NCI-H524 treated with DMSO at 0.1 percent for 48 hours (cell line): ENCODE results near the gene ZCCHC18.
A peak's percentile ranks its signal among the peaks of the same experiment; 100 is the strongest.
"Not testable (repeated sequence)": the region's sequence is repeated elsewhere in the genome, so short reads cannot be mapped to it uniquely, and the experiment has no call there.

Experiments
- DNase-seq: peaks from one replicate; lab custom pipeline; 2025; lab: John Stamatoyannopoulos, UW

ZCCHC18 gene

DNA sequence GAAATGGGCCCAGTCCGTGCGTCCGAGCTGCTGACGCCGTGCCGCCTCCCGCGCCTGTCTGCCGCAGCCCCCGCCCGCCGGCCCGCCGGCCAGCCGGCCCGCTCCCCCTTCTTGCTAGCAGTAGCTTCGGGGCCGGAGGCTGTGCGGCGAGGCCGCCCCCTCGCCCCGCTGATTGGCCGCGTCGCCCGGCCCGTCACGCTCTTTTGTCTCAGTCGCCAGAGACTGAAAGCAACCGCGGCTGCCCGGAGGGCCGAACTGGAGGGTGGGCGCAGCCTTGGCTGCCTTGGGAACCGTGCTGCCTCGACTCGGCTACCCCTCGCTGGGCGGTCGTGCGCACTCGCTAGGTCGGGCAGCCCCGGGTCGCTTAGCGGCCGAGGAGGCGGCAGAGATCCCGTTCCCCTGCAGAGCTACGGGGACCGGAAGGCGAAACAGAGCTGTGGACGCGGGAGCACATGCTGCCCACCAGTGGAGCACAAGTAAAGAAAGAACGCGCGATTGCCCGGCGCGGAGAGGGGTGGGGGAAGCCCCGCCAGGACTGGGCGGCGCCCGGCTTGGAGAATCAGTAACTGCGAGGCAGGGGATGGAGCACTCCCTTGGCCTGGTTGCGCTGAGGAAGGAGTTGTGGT, at the start of gene ZCCHC18:
Gene ZCCHC18 (plus strand): TSS at position 198 of the 626 bp plus-strand sequence. CDS start 1,589 bp downstream, outside the sequence.
- peak; percentile 29 for DNase-seq

DNA sequence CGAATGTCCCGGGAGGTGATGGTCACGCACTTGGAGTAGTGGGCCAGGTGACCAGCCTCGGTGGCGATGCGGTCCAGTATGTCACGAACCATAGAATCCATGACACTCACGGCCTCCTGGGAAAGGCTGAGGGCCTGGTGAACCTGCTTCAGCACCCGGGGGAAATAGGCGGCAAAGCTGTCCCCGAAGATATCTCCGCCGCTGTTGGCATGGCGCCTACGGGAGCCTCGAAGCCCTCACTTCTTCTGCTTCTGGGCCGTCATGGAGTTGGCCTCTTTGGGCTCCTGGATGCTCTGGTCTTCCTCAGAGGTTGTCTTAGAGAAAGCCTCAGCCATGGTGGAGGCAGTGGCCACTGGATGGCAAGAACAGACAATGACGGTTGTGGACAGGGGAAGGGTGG, 49.7 kb upstream of the ZCCHC18 start:
- not testable (repeated sequence) for DNase-seq

DNA sequence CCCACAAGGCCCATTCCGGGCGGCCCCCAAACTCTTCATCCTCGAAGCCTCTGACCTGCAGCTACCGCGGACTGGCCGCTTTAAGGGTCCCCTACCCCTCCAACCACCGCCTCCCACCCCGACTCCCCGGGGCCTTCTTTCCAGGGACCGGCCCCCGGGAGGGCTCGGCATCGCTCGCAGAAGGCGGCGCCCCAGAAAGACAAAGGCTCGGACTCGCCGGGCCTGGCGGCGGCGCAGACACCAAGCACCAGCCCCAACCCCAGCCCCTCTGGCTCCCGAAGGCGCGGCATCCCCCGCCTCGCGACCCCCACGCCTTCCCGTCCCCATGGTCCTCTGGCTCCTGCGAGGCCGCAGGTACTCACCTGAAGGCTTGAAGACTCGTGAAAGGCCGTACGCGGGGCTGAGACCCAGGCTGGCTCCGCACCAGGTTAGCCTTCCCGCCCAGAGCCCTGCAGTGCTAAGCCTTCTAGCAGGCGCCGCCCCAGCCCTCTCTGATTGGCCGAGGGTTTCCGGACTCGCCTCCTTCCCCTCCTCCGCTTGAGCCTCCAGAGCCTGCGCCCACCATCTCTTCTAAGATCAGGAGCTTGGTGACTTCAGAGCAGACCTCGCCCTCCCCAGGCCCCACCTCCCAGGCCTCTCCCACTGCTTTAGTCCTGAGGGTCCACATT, 36.4 kb upstream of the ZCCHC18 start, which contains the start of gene TMSB15C:
Gene TMSB15C (minus strand): TSS at position 459 of the 668 bp plus-strand sequence.
- not testable (repeated sequence) for DNase-seq

DNA sequence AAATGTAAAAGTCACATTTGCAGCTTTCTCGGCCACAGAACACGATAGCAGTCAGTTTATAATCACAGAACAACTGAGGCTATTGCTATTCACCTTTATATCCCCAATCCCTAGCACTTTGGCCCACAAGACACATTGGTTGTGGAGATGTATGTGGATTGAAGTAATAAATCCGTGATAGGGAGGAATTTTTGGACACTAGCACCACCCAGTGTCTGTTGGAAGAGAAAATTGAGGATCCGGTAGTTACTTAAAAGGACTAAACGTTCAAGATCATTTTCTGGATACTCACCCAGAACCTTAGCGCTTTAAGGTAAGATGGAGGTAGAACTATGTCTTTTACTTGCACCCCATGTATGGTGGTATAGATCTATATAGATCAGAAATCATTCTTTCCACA, 34.5 kb upstream of the ZCCHC18 start:
- DNase-seq, result not testable (repeated sequence)

DNA sequence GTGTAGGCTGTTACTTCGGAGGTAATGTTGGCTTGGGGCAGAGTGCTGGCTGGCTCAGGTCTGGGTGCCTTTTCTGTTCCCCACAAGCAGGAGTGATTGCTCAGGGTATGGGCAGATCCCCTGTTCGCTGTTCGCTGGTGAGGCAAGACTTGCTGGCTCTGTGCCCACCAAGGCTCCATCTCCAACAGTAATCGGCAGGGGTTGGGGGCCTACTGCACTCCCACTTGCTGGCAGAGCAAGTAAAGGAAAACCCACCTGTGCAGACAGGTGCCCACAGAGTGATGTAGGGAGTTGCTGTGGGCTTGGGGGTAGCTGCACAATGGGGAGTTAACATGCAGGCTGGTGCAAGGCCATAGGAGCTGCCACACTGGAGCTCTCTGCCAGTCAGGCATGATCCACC, 28.3 kb upstream of the ZCCHC18 start:
- no peak for DNase-seq

DNA sequence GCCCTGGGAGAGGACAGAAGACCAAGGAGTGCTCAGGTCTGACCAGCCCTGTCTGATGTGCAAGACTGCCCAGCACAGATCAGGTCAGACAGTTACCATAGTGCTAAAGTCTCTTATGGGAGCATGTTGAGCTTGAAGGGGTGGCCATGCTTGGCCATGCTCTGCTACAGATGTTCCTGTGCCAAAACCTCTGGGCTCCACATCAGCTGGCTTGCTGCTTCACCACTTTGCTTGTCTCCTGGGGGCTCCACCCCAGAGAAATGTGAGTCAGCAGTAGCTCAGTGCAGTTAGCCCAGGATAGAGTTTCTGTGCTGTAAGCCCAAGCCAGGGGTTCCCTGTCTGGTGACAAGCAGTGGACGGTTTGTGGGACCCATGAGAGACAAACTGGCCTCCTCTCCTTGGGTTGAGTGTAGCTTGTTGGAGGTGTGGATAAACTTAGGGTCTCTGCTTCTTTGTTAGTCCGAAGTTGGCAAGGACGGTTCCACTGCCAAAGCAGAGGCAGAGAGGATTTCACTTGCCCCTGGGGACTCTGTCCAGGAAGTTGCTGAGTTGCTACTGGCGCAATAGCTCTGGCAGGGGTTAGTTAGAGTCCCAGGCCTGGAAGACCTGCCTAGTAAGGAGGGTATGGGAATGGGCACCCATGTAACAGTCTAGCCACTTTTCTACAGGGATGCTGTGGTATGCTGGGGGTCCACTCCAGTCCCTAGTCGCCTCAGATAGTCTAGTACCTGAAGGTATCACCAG, 27.6 kb upstream of the ZCCHC18 start:
- DNase-seq, result no peak

DNA sequence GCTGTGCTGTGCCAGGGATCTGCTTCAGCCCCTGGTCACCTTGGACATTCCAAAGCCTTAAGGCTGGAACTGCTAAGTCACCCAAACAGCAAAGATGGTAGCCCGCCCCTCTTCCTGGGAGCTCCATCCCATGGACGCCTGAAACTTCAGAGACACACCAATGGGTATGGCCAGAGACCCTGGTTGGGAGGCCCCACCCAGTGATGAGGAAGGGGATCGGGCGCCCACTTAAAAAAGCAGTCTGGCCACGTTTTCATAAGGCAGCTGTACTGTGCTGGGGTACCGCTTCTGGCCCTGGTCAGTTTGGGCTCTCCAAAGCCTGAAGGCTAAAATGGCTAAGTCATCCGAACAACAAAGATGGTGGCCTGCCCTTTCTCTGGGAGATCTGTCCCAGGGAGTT, 26.8 kb upstream of the ZCCHC18 start:
- DNase-seq, result no peak

DNA sequence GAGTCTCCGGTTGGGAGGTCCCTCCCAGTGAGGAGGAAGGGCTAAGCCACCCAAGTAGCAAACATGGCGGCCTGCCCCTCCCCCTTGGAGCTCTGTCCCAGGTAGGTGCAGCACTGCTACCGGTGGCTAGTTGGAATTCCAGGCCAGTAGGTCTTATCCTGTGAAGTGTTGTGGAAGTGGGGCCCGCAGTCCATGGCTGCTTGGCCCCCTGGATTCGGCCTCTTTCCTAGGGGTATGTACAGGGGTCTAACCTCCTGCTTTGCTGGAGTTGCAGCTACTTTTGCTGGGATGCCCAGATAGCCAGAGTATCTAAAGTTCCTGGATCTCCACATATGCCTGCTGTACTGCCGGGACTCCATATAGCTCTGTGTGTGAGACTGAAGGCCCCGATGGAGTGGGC, 26.4 kb upstream of the ZCCHC18 start:
- no peak for DNase-seq

DNA sequence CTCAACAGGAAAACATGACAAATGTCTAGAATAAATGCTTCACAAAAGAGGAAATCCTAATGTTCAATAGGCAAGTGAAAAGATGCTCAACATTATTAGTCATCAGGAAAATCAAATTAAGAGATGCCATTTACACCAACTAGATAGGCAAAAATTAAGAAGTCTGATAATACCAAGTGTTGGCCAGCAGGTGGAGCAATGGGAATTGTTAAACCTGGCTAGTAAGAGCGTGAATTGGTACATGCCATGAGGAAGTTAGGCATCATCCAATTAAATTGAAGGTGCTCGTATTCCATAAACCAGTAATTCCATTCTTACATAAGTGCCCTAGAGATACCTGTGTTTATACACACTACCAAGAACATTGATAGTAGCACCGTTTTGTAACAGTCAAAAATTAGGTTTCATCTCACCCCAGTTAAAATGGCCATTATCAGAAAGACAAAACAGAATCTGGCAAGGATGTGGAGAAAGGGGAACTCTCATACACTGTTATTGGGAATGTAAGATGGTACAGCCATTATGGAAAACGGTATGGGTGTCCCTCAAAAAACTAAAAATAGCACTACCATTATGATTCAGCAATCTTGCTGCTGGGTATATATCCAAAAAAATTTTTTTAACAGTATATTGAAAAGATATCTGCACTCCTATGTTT, 14.0 kb upstream of the ZCCHC18 start:
- peak; percentile 43 for DNase-seq

DNA sequence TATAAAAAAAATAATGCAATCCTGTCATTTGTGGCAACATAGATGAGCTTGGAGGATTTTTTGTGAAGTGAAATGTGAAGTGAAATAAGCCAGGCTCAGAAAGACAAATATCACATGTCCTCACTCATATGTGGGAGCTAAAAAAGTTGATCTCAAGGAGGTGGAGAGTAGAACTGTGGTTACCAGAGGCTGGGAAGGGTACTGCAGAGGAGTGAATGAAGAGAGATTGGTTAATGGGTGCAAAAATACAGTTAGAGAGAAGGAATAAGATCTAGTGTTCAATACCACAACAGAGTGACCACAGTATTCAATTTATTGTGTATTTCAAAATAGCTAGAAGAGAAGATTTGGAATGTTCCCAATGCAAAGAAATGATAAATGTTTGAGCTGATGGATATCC, 13.4 kb upstream of the ZCCHC18 start:
- no peak for DNase-seq

DNA sequence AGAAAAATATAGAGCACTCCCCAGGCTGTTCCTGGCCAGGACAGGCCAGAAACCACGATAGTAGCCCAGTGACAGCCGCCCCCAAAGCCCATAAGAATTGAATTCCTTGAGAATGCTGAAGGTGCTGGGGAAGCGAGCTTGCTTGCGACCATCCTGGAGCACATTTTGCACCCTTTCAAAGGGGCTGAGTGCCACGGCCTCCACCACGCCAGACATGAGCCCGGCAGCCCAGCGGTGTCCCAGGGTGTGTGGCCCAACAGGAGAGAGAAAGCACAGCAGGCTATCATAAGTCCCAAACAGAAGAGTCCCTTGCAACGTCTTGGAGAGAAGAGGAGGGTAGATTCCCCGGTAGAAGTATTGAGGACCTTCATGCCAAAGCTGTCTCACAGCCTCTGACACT, 7.6 kb upstream of the ZCCHC18 start:
- DNase-seq, result no peak

DNA sequence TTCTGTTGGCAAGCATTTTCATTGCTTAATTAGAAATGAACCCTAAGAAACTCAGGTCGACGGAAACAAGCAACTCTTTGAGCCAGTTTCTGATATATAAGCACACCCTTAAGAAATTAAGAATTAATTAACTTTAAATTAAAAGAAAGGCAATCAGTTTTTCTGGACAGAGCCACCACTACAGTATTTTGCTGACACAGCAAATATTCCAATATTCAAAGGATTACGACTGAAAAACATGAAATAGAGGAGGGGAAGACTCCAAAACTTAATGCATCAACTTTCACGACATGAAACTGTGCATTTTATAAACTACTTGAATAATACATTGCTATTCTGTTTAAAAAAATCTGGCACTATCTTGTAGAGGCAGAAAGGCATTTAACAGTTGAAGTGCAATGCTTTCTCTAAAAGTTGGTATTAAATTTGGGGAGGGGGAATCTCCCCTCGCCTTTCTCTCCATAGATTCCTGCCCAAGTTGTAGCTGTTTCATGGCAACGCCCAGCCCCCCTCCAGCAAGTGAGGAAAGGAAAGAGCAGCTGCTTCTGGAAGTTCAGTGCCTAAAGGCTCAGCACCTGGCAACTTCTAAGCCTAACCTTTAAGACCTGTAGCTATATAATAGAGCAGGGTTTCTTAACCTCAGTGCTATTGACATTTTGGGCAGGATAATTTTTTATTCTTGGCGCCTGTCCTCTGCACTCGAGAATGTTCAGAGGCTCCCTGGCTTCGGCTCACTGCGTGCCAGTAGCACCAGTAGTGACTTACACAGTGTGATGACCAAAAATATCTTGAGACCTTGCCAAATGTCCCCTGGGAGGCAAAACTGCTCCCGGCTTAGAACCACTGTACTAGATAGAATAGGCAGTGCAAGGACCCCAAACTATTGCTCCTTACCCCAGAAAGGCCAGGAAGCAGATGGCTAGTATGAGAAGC, 6.7 kb upstream of the ZCCHC18 start:
- DNase-seq, result no peak

DNA sequence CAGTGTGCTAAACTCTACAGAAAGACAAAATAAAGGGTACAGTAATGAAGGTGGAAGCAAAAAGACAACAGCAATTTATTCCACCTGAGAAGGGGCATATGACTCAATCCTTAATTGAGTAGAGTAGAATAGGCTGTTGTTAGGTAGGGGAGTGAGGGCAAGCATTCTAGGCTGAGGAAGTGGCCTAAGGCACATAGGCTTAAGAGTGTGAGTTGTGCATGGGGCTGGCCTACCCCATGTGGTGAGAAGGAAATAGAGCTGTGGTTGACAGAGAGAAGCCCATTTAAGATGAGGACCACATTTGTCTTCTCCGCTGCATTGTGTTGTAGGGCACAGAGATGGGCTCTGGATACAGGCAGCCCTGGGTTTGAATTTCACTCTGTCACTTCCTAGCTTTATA, 3.4 kb upstream of the ZCCHC18 start:
- DNase-seq, result no peak

DNA sequence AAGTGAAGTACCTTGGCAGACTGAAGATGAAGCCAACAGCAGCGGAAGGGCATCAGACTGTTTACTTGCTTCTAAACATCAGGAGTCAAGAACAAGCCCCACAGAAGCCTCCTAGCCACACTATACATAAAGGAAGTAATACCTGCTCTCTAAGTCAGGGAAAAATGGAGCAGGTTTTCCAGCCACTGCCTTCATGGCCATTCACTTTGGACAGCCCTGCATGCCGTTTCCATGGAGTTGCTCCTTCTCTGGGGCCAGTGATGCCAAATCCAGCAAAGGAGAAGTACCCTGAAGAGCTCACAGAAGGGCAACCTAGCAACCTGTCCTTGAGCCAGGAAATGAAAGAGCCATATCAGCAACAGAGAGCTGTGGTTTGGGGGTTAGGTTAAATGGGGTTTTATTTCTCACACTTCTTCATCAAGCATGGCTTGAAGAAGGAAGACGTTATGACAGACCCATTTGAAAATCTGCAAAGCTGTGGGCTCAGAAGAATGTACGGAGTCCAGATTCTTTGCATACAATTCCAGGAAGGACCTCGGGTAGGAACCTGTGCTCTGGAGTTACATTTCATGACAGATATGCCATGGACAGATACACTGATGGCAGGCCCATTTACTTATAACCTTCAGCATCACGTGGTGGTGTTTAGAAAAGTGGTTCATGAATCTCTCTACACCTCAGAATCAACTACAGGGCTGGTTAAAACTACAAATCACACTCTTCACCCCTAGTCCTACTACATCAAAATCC, 1.7 kb upstream of the ZCCHC18 start:
- DNase-seq, result not testable (repeated sequence)

DNA sequence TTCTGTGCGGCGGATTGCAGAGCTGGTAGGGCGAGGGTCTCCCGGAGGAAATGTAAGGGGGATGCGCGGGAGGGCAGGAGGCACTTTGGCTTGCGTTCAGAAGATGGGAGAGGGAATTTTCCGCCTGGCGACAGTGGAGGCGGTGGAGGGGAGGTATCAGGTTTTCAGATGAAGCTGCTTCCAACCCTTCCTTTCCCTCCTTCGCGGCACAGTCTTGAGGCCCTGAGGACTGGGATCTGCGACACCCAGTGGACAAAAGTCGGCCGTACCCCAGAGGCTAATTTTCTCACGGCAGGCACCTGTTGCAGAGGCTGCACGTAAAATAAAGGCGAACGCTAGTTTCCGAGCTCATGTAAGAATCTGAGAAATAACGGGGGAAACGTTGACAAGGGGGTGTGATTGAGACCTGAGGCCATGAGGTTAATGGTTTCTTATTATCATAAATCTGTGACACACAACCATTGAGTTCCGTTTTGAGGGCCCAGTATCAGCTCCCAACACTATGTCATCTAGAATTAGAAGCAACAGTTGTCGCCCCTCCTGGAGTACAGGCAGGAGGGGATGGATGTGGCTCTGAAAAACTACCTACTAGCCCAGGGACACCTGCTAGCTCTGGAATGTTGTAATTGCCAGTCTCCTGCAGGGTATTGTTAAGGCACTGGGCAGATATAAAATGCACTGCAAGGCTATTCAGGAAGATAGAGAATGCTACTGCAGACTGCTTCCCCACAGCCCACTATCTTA, 1.1 kb downstream of the ZCCHC18 start:
- peak; percentile 66 for DNase-seq

DNA sequence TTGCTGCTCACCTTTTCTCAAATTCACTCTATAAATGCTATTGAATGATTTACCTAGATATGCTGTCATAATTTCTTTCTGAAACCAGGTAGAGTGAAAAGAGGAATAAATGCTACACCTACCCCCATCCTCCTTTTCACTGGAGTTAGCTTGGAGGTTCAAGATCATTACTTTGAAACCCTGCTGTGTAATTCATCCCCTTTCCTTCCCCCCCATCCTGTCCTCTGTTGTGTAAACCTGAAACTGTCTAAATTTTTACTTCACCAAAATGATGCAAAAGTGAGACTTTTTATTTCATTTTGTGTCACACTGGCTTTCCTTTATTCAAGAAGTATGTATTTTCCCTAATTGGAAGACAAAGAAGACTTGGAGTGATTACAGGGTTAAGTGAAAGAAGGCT, 5.4 kb downstream of the ZCCHC18 start:
- DNase-seq, result no peak

DNA sequence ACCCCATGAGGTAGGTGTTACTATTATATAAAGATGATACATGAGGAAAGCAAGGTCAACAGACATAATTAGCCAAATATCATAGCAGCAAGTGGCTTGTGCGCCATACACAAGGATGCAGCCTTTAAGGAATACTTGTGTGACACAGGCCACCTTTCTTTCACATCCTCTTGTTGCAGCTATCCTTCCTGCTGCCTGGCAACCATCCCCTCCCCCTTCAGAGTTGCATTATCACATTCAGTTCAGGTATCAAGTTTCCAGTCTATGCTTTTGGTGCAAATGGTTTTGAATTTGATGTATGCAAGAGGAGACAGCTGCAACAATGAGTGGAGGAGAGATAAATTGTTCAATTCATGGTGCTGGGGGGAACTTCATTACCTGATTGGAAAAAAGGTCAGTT, 6.4 kb downstream of the ZCCHC18 start:
- no peak for DNase-seq

DNA sequence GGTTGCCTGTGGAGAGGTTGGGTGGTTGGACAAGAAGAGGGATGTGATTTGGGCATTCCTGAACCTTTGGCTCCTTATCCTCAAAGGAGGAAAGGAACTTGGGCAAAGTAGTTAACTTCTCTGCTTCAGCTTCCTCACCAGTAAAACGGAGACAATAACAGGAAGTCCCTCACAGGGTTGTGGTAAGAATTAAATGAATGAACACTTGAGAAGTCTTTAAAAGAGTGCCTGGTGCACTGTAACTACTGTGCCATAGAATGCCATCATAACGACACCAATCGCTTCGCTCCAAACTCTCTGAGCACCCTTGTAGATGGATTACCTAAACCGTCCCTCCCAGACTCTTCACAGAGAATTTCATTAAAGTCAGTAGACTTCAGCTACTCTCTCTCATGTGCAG, 10.5 kb downstream of the ZCCHC18 start:
- DNase-seq, result no peak

DNA sequence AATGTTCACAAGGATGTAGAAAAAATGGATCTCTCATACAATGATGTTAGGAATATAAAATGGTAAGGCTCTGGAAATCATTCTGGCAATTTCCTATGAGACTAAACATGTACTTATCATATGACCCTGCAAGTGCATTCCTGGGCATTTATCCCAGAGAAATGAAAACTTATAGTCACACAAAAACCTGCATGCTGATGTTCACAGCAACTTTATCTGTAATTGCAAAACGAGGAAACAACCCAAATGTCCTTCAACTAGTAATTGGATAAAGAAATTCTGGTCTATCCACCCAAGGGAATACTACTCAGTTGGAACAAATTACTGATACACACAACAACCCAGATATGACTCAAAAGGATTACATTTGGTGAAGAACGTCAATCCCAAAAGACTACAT, 14.5 kb downstream of the ZCCHC18 start:
- no peak for DNase-seq

DNA sequence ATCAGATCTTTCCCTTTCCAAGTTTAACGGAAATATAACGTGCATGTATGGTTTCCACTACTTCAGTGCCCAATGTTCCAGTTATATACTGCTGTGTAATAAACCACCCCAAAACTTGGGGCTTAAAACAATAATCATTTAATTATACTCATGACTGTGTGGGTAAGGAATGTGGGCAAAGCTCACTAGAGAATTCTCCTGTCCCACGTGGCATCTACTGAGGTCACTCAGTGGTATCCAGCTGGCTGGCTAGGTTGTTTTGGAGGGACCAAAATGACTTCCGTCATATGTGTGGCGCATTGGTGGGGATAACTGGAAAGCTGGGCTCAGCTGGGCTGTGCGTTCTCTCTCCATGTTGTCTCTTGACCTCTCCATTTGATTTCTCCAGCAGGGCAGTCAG, 18.5 kb downstream of the ZCCHC18 start:
- no peak for DNase-seq
